Gastroesophageal sphincter (tissue), 2 donors: ENCODE data around the gene ZC3H10.

Experiments
- POLR2A ChIP-seq, 2 donors: fragments of 450-650 bp; IDR thresholded peaks; one replicate each; pipeline ENCODE4 v1.6.1; 2017; ENCODE audit warnings: antibody characterized with exemption in 2 of 2, mild to moderate bottlenecking in 2 of 2, moderate library complexity in 1 of 2
- POLR2AphosphoS5 ChIP-seq: sonication (generic); formaldehyde crosslinking; IDR thresholded peaks from one replicate; pipeline ENCODE4 v1.6.1; 2017; ENCODE audit warnings: antibody characterized with exemption

DNA sequence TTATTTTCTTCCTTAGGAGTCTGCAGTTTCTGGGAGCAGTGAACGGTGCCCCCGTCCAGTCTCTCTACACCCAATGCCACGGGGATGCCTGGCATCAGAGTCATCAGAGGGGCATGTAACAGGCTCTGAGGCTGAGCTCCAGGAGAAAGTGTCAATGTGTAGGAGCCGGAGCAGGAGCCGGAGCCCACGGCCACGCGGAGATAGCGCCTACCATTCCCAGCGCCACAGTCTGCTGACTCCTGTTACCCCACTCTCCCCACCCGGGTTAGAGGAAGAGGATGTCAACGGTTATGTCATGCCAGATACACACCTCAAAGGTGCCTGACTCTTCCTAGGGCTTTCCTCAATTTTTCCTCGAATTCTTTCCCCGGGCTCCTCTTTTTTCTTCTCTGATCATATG, 17.0 kb upstream of the ZC3H10 start:
- TF ChIP-seq POLR2AphosphoS5 = no peak
- no peak for TF ChIP-seq POLR2A (IDR thresholded peaks at IDR 0.05)
